ENCODE results near the gene NAT9.

NAT9 gene

DNA sequence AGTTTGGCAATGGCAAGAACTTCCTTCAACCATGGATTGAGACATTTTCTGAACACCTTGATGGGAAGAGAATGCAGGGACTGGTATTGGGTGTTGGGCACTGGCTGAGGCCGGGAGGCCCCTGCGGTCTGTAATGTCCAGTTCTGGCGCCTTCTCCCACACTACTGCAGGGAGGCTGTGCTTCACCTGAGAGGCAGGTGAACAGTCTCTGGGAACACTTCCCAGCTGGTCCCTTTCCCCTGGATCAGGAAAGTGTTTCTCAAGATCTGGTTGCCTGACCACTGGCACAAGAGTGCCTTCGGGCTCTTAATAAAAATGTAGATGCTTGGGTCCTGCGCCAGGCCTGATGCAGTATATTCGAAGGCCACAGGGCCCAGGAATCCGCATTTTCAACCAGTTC is 28.5 kb upstream of the NAT9 start:
- no peak for FAIRE-seq

- FAIRE-seq = no peak
Measured at GRCh38 chr17:74803971-74804370, 27.8 kb upstream of the NAT9 start.

- FAIRE-seq = no peak
Measured at GRCh38 chr17:74803388-74803930, 27.3 kb upstream of the NAT9 start.

GRCh38 chr17:74801896-74802295 is 25.8 kb upstream of the NAT9 start:
- FAIRE-seq = no peak

- no peak for FAIRE-seq
Measured at GRCh38 chr17:74800531-74800930, 24.4 kb upstream of the NAT9 start.

GRCh38 chr17:74799097-74799496 is 23.0 kb upstream of the NAT9 start:
- FAIRE-seq = no peak

DNA sequence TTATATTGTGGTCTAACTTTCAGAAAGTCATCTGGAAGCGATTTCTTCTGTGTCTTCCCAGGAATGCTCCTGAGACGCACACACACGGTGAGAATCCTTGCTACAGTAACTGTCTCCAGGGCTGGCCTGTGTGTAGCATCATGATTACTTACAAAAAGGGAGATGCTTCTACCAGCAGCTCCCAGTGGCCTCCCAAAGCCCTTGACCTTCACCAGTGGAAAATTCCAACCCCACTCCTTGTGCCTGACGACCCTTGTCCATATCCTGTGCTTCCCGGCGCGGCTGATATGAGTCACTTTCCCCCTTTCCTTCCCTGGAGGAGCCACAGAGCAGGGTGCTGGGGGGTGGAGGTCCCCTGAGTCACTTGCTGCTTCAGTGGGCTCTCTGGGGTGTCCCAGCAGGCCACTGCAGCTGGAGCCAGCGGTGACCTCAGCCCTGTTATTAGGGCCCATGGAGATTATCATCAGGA is 22.1 kb upstream of the NAT9 start:
- no peak for FAIRE-seq

DNA sequence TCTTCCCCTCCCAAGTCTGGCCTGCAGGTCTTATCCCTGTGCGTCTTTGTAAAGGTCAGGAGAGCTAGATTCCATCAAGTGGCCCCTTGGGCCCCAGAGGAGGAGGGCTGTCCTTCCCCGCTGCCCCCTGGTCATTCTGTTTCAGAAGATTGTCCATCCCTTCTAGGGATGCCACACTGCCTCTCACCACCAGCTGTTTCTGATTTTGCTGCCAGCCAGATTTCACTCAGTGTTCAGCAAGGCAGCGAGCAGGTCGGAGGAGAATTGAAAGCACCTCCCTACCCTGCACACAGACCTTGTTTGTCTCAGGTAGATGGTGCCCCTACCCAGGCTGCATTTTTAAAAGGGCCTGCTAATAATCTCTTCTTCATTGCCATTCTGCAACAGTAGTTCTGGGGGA is 21.7 kb upstream of the NAT9 start:
- no peak for FAIRE-seq

DNA sequence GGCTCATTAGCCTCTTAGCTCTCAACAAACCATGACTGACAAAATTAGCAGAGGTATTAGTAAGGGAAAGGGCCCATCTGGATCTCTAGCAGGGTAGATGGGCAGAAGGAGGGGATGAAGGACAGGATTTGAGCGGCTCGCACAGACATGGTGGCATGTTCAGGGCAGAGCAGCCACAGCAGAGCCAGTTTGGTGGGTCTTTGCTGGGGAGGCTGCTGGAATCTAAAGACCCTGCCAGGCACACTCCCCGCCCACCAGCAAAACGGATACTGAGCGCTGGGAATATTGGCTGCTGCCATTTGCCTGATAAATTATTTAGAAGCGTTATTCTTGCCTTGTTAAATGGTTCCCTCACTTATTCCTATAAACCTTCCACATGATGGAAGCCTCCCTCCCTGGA is 20.7 kb upstream of the NAT9 start:
- FAIRE-seq = no peak

DNA sequence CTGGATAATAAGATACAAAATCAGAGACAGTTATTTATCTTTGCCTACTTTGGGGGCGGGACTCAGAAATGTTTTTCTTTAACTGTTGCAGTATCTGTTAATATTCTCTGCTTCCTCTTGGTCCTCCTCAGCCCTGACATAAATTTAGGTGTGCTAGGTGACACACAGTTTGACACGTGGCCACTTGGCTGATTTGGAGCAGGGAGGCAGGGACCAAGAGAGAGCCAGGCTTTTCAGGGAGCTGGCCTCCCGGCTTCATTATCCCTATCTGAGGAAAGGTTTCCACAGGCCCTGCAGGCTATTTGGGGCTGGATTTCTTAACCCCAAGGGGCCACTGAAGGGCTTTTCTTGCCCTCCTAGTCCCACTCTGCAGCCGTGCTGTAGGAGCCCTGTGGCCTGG is 20.1 kb upstream of the NAT9 start:
- FAIRE-seq = no peak

DNA sequence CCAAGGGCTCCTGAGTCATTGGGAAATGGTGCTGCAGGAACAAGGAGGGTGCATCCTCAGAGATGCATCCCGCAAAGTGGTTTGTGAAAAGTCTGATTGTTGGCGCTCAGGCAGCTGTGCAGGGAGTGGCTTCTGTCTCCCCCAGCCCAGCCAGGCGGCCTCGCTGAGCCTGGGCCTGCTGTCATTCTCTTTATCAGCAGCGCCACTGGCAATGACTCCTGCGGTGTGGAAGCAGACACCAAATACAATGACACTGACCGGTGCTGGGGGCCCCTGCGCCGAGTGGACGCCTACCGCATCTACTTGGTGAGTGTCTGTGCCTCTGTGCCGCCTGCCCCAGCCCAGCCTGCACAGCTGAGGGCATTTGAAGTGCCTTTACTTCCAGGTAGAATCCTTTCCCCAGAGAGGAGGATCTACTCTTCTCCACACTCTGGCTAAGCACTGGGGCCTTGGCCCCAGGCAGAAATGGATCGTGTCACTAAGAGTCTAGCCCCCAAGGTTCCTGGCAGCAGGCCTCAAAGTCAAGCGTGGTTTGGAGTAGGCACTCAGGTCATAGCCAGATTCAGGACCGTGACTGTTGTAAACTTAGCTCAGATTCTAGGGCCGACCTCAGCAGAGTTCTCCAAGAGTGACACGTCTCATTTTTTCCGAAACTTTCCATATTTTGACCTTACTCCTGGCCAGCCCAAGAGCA is 19.3 kb upstream of the NAT9 start:
- no peak for FAIRE-seq

DNA sequence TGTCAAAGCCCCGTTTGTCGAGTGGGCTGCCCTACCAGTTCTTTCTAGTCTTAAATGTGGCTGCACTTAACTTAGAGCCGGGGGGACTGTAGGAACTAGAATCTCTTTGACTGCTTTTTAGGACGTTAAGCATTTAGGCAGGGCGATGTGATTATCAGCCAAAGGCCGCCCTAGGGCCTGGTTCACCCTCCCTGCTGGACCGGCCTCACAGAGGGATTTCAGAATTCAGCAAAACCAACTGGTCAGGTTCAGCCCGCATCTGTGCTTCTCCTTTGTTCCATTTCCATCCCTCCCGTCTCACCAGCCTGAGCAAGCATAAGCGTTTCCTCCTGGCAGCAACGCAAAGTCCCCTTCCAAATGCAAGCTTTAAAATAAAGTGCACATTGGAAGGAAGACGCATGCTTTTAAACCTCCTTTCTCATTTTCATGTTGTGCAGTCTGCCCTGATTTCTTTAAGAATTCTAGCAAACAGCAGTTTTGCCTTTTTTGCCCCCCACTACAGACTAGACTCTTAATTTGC is 16.5 kb upstream of the NAT9 start:
- no peak for FAIRE-seq

- FAIRE-seq = no peak
Measured at GRCh38 chr17:74790161-74791058, 14.3 kb upstream of the NAT9 start.

- FAIRE-seq = no peak
Measured at GRCh38 chr17:74786431-74787055, 10.4 kb upstream of the NAT9 start.

- FAIRE-seq = no peak
Measured at GRCh38 chr17:74785981-74786360, 9.8 kb upstream of the NAT9 start.

DNA sequence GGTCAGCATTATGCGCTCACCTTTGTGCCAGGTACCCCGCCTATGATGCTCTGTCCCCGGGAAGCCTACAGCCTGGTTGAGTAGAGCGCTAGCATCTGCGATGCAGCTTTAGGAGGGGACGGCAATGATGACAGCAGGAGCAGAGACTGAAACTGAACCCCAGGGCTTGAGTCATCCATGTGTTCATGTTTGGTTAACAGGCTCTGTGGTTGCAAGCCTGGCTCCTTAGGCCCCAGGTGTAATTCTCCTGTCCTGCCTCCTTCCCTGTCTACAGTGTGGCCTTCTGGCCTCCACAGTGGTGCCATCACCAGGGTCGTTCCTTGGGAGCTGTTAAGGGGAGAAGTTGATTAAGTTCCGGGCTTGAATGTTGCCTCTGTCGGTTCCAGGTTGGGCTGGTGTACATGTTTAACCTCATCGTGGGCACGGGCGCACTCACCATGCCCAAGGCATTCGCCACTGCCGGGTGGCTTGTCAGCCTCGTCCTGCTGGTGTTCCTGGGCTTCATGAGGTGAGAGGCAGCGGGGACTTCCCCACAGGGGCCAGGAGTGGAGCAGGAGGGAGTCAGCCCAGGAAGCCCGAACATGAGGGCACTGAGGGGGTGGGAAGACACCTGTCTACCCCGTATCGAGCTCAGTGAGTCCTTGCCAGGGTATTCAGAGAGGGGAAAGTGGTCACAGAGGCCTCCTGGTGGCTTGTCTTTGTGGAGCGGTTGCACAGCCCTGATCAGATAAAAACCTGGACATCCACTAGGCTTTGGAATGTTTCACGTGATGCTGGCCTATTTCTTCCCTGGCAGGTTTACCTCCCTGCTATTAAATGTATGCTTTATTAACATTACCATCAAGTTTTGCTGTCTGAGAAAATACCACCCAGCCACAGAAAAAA is 9.2 kb upstream of the NAT9 start:
- FAIRE-seq = no peak

- no peak for FAIRE-seq
Measured at GRCh38 chr17:74784125-74784810, 8.1 kb upstream of the NAT9 start.

GRCh38 chr17:74782571-74782970 is 6.4 kb upstream of the NAT9 start:
- FAIRE-seq = no peak

GRCh38 chr17:74780443-74781238 is 4.5 kb upstream of the NAT9 start:
- FAIRE-seq = no peak

- no peak for FAIRE-seq
Measured at GRCh38 chr17:74779948-74780400, 3.8 kb upstream of the NAT9 start.

DNA sequence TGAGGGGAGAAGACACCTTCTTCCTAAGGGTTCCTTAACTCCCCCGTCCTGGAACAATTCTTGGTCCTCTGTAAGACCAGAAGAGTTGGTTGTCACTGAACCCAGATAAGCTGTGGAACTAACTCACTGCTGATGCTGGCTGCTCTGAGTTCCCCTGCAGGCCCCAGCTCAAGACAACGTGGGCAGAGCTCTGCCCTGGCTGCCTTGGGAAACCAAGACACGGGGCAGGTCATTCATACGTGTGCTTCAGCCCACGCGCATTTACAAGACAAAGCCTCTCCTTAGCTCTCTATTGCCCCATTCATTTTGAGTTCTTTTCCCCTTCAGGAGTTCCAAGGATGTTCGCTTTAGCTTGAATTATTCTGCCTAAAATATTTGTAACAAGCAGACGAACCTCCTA is 3.4 kb upstream of the NAT9 start:
- FAIRE-seq = no peak

Data from TTC549 (cell line).